HepG2 (cell line): Measurements from ENCODE around the gene B3GNT8. TPM values are rescaled to one million over a fixed set of nuclear protein-coding genes. Genes with fewer than 3 reads are reported as not detected.

ENCODE experiments used
- BRF2 ChIP-seq: sonication (generic); formaldehyde crosslinking; IDR thresholded peaks from 2 replicates; pipeline ENCODE4 v1.8.1; 2022; ENCODE audit warnings: mild to moderate bottlenecking, missing genetic modification reagents
- CSRNP1 ChIP-seq: sonication (generic); formaldehyde crosslinking; IDR thresholded peaks from 2 replicates; pipeline ENCODE4 v1.8.1; 2023; ENCODE audit warnings: mild to moderate bottlenecking, missing genetic modification reagents
- GABPA ChIP-seq, 2 experiments: IDR thresholded peaks; 2 replicates each; pipeline ENCODE4 v1.6.1; 2011 to 2016; ENCODE audit warnings: low read depth in 2 of 2, low read length in 1 of 2, missing biosample characterization in 1 of 2, missing genetic modification characterization in 1 of 2
- GMEB1 ChIP-seq: sonication (generic); formaldehyde crosslinking; IDR thresholded peaks from 2 replicates; pipeline ENCODE4 v1.5.1; 2020; ENCODE audit warnings: missing genetic modification reagents, mild to moderate bottlenecking, borderline replicate concordance
- HOXD1 ChIP-seq: sonication (generic); formaldehyde crosslinking; IDR thresholded peaks from 2 replicates; pipeline ENCODE4 v1.5.0; 2020; ENCODE audit warnings: missing genetic modification reagents
- KDM5B ChIP-seq: sonication (generic); formaldehyde crosslinking; IDR thresholded peaks from 2 replicates; pipeline ENCODE4 v1.4.0; 2020; ENCODE audit warnings: missing genetic modification reagents, mild to moderate bottlenecking, borderline replicate concordance
- KLF16 ChIP-seq, 2 experiments: sonication (generic) in 1 of 2; formaldehyde crosslinking in 1 of 2; IDR thresholded peaks; 2 replicates each; pipeline versions ENCODE4 v1.6.1 to v1.8.0; 2016 to 2023; ENCODE audit warnings: missing genetic modification reagents in 2 of 2, missing compliant biosample characterization in 1 of 2
- PATZ1 ChIP-seq: sonication (generic); formaldehyde crosslinking; IDR thresholded peaks from 2 replicates; pipeline ENCODE4 v1.4.0; 2020; ENCODE audit warnings: missing genetic modification reagents
- SAFB2 ChIP-seq: sonication (generic); formaldehyde crosslinking; IDR thresholded peaks from 2 replicates; pipeline ENCODE4 v1.5.1; 2020; ENCODE audit warnings: missing genetic modification reagents, low read depth, mild to moderate bottlenecking, borderline replicate concordance
- SMC3 ChIP-seq: IDR thresholded peaks from 2 replicates; pipeline ENCODE4 v1.6.1; 2011; ENCODE audit warnings: low read length, improper control_type of control experiment
- SNAI1 ChIP-seq: sonication (generic); formaldehyde crosslinking; IDR thresholded peaks from 2 replicates; pipeline ENCODE4 v1.5.0; 2020; ENCODE audit warnings: mild to moderate bottlenecking, missing genetic modification reagents, borderline replicate concordance
- ZFP91 ChIP-seq: sonication (generic); formaldehyde crosslinking; IDR thresholded peaks from 2 replicates; pipeline ENCODE4 v1.9.0; 2022; ENCODE audit warnings: missing genetic modification reagents, mild to moderate bottlenecking, borderline replicate concordance
- ZNF143 ChIP-seq: sonication (generic); formaldehyde crosslinking; IDR thresholded peaks from 2 replicates; pipeline ENCODE4 v1.4.0; 2020; ENCODE audit warnings: missing genetic modification reagents
- ZNF230 ChIP-seq: sonication (generic); formaldehyde crosslinking; IDR thresholded peaks from 2 replicates; pipeline ENCODE4 v1.4.0; 2020; ENCODE audit warnings: mild to moderate bottlenecking, missing genetic modification reagents
- ZNF232 ChIP-seq: sonication (generic); formaldehyde crosslinking; IDR thresholded peaks from 2 replicates; pipeline ENCODE4 v1.4.0; 2020; ENCODE audit warnings: missing genetic modification reagents, borderline replicate concordance
- ZNF317 ChIP-seq: sonication (generic); formaldehyde crosslinking; IDR thresholded peaks from 2 replicates; pipeline ENCODE4 v1.5.0; 2020; ENCODE audit warnings: mild to moderate bottlenecking, missing genetic modification reagents
- ZNF737 ChIP-seq: sonication (generic); formaldehyde crosslinking; IDR thresholded peaks from 2 replicates; pipeline ENCODE4 v1.5.0; 2020; ENCODE audit warnings: missing genetic modification reagents, mild to moderate bottlenecking, borderline replicate concordance
- ZNF841 ChIP-seq: sonication (generic); formaldehyde crosslinking; IDR thresholded peaks from 2 replicates; pipeline ENCODE4 v1.8.1; 2023; ENCODE audit warnings: missing genetic modification reagents, borderline replicate concordance
- ZSCAN29 ChIP-seq: sonication (generic); formaldehyde crosslinking; conservative IDR thresholded peaks from 2 replicates; pipeline ENCODE4 v1.4.0; 2020; ENCODE audit warnings: mild to moderate bottlenecking, missing genetic modification reagents
- polyA plus RNA-seq, 8 experiments: library from polyadenylated mRNA; depleted of rRNA in 3 of 8; stranded (reverse) in 7 of 8; unstranded in 1 of 8; fragments of >200 nt; fragmentation: Illumina TruSeq in 4 of 8; extraction: Trizol in 4 of 8; gene quantifications; 2 replicates each; pipeline versions ENCODE4 v1.2.1 to v1.2.3, GENCODE V29; 2011 to 2016; ENCODE audit warnings: low read depth in 4 of 8, missing spikeins in 1 of 8, mixed read lengths in 1 of 8; ENCODE audit not compliant: insufficient read depth in 1 of 8
- total RNA-seq, 5 experiments: library from RNA; depleted of rRNA; stranded (reverse); fragments of >200 nt; fragmentation: Illumina TruSeq; extraction: Trizol; gene quantifications; 2 replicates each; pipeline ENCODE4 v1.2.3, GENCODE V29; 2016; ENCODE audit warnings: low read depth in 1 of 5

The B3GNT8 gene
- total and polyA plus RNA-seq, 2 of the 13 experiments (the other 11 are each of a cell fraction or from before 2014, with no cell fraction given), result 0.26 to 1.9 TPM

- TF ChIP-seq ZSCAN29 (CRISPR knock-in tag) (peak; percentile 47; the same call in 1 of the 2 replicates), BRF2 (CRISPR knock-in tag) (no peak), ZNF232 (CRISPR knock-in tag) (no peak), KLF16 (CRISPR knock-in tag; IDR thresholded peaks at IDR 0.05) (peak in 1 of 2 experiments; percentile 57; a peak in 1 of 4 replicates), HOXD1 (CRISPR knock-in tag) (no peak), SMC3 (no peak), ZNF737 (CRISPR knock-in tag) (no peak), ZFP91 (CRISPR knock-in tag) (peak; percentile 100), PATZ1 (CRISPR knock-in tag) (0 out of 2 replicates have a peak, but pooled peaks have one; percentile 55), GMEB1 (CRISPR knock-in tag) (peak; percentile 88), GABPA (IDR thresholded peaks at IDR 0.05; ENCODE audit: low read depth, low read length) (peak; percentile 55), GABPA (CRISPR knock-in tag; IDR thresholded peaks at IDR 0.05; ENCODE audit: low read depth) (peak; percentile 93), ZNF841 (no peak), ZNF230 (0 out of 2 replicates have a peak, but pooled peaks have one; percentile 65), ZNF317 (CRISPR knock-in tag) (no peak), SNAI1 (CRISPR knock-in tag) (no peak), SAFB2 (CRISPR knock-in tag) (no peak), CSRNP1 (CRISPR knock-in tag) (0 out of 2 replicates have a peak, but pooled peaks have one; percentile 12), KDM5B (CRISPR knock-in tag) (peak; percentile 32; the same call in 1 of the 2 replicates), ZNF143 (CRISPR knock-in tag) (no peak)
These were observed 12.5 kb upstream of the B3GNT8 start, which contains the start of gene DMAC2 (continued) for GRCh38 chr19:41439441-41440222.
